Dermis microvascular lymphatic vessel endothelial cell (primary cell): ENCODE data around the gene RNASEH2A. TPM values are rescaled to one million over a fixed set of nuclear protein-coding genes. Genes with fewer than 3 reads are reported as not detected.
A peak's percentile ranks its signal among the peaks of the same experiment; 100 is the strongest.
"Not testable (repeated sequence)": the region's sequence is repeated elsewhere in the genome, so short reads cannot be mapped to it uniquely, and the experiment has no call there.

Experiments
- DNase-seq, 2 donors: peaks; one replicate each; pipeline versions ENCODE4 v3.0.0 to v3.0.0-alpha.2; 2010; ENCODE audit warnings: low read depth in 2 of 2
- total RNA-seq: library from RNA; depleted of rRNA; stranded (reverse); fragments of >200 nt; gene quantifications from 2 replicates; pipeline ENCODE4 v1.2.1, GENCODE V29; 2014

Gene RNASEH2A
- total RNA-seq, 1 donor from 2014 or later: 15.0 TPM

DNA sequence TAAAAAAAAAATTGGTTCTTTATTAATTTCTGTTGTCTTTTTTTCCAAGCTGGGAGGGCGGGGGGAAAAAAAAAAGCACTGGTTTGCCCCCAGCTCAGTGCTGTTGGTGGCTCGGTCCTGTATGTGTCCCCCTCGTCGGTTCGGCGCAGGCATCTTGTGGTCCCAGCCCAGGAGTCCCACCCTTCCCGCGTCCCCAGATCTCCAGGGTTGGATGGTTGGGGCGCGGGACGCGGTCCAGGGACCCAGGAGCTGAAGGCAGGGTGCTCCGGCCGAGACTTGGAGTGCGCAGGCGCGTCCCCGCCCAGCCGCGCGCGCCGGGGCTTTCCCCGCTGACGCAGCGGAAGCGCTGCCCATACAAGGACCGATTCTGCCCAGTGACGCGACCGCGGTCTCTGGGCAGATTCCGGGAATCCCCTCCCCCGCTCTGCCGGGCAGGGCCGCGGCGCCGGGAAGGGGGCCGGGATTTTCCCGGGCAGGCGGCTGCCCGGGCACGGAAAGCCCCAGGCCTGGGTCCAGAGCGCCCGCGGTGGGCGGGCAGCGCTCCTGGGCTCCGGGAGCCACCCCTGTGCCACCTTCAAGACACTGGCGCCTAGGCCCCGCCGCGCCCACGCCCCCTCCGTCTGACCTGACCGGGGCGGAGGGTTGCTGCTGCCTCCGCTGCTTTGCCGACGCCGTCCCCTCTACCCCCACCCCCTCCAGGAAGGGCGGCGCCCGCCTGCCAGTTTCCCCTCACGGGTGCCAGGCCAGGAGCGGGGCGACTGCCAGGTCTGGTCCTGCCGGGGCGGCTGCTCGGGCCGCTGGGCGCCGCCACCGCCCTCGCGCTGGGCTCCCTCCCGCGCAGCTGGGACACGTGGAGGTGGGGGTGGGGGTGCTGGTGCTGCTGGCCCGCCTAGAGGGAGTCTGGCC lies 12.8 kb upstream of the RNASEH2A start:
- DNase-seq: peak; percentile 88 to 95

DNA sequence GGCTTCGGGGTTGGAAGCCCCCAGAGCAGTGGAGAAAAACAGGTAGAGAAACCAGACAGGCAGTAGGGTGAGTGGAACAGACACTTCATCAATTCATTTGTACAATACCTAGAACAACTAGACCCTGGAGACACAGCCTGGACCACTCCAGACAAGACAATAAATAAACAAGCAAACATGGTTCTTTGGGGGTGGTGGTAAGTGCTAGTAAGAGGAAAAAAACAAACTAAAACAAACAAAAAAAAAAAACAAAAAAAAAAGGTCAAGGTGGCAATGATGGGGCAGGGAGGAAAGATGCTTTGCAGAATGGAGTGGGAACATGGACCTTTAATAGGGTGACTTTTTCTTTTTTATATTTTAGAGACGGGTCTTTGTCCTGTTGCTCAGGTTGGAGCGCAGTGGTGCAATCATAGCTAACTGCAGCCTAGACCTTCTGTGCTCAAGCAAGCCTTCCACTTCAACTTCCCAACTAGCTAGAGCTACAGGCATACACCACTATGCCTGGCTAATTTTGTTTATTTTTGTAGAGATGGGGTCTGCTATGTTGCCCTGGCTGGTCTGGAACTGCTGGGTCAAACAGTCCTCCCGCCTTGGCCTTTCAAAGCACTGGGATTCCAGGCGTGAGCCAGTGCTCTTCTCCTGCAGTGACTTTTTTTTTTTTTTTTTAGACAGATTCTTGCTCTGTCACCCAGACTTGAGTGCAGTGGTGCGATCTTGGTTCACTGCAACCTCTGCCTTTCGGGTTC lies 12.0 kb upstream of the RNASEH2A start:
- no peak for DNase-seq

DNA sequence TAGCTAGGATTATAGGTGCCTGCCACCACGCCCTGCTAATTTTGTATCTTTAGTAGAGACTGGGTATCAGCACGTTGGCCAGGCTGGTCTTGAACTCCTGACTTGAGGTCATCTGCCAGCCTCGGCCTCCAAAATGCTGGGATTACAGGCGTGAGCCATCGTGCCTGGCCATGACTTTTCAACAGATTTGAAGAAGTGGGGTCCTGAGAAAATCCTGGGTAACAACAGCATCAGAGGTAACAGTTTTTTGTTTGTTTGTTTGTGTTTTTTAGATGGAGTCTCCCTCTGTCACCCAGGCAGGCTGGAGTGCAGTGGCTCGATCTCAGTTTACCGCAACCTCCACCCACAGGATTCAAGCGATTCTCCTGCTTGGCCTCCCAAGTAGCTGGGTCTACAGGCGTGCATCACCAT lies 11.4 kb upstream of the RNASEH2A start:
- no peak for DNase-seq

DNA sequence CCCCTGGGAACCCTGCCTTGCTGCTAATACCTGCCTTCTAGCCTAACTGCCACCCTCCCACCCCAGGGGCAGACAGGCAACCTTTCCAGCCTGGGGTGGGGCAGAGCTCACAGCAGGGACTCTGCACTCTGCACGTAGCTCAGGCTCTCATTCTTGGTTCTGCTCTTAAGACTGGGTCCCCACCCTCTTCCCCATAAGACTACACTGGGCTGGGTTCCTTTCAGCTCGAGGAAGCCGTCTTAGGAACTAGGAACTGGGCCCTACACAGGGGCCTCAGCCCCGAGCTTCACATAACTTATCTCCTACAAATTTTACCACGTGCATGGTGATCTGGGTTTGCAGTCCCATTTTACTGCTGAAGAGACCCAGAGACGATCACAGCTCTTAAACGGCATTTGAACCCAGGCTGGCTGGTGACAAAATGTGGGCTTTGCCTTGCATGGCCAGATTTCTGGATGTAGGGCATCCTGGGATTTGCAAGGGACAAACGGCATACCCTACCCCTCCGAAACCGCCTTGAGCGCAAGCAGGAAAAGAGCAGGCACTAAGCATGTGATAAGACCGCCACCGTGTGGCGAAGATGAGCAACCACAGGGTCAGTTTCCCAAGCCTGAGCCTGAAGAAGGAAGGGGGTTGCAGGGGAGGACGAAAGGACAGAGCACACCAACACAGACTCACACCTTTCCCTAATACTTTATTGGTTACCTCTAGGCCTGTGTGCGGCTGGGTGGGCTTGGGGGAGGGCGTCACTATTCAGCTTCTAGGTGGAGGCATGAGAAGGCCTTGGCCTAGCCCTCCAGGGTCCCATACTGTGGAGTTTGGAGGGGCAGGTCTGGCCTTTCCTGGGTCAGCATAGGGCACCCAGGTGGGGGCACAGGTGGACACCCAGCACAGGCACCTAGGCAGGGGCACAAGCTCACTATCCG lies 10.0 kb upstream of the RNASEH2A start:
- peak in 1 of 2 donors; percentile 79 for DNase-seq

DNA sequence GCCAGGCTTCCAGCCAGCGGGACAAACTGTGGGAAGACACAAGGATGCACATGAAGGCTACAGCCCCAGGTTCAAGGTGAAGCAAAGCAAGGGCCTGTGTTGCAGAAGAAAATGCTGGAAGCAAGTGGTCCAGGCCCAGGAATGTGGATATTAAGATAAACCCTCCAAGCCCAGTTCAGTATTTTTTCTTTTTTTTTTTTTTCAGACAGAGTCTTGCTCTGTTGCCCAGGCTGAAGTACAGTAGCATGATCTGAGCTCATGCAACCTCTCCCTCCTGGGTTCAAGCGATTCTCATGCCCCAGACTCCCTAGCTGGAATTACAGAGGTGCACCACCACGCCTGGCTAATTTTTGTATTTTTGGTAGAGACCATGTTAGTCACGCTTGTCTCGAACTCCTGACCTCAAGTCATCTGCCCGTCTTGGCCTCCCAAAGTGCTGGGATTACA lies 9.2 kb upstream of the RNASEH2A start:
- DNase-seq: no peak

DNA sequence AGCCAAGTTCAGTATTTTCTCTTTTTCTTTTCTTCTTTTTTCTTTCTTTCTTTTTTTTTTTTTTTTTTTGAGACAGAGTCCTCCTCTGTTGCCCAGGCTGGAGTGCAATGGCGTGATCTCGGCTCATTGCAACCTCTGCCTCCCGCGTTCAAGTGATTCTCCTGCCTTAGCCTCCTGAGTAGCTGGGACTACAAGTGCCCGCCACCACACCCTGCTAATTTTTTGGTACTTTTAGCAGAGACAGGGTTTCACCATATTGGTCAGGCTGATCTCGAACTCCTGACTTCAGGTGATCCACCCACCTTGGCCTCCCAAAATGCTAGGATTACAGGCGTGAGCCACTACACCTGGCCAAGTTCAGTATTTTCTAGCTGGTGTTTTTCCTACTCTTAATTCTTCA lies 8.8 kb upstream of the RNASEH2A start:
- DNase-seq: not testable (repeated sequence)

DNA sequence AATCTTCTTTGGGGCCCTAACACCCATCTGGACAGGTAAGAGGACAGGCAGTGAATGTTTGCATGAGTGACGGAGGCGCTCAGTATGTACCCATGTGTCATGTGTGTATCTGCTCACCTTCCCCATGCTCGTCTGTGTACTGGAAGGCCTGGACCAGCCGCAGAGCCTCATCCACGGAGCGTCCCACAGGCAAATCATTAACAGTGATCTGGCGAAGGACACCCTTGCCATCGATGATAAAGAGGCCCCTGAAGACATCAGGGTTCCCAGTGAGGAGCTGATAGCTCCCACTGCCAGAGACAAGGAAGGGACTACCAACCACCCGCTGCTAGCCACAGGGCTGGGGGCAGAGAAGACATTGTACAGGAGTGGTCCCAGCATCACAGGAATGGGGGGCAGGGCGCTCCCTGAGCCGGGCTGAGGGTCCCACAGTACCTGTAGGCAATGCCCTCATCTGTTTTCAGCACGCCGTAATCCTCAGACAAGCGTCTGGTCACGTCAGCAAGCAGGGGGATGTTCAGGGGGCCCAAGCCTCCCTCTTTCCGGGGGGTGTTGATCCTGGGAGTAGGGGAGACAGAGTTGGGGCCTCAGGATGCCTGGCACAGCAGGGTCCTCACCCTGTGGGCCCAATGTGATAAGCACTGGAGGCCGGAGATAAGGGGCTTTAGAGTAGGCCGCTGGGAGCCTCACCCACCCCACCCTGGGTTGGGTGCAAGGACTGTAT lies 6.5 kb upstream of the RNASEH2A start:
- no peak for DNase-seq

DNA sequence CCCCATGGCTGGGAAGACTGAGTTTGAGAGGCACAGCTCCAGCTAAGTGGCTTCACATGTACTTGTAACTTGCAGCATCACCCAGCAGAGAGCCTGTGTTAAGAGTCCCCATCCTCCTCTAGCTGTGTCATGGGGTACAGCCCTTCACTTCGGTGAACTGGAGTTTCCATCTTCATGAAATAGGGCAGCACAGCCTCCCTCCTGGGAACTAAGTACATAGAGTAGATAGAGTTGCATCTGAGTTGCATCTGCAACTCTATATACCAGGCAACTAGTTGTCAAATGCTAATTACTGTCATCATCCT lies 6.0 kb upstream of the RNASEH2A start:
- no peak for DNase-seq

DNA sequence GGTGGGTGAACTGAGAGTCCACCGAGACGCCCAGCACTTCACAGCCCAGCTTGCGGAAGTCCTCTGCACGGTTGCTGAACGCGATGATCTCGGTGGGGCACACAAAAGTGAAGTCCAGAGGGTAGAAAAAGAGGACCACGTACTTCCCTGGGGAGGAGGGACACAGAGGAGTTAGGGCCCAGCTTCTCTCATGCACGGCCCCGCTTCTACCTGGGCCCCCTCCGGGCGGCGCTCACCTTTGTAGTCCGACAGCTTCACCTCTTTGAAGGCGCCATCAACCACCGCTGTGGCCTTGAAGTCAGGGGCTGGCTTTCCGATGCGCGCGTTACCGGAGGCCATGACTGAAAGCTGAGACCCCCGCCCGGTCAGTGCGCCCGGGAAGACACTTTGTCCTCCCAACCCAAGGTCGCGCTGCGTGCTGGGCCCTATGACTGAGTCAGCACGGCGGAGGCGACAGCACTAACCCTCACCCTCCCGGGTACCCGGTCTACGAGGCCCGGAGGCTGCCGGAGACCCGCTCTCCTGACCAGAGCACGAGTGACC lies 5.4 kb upstream of the RNASEH2A start:
- DNase-seq: no peak

DNA sequence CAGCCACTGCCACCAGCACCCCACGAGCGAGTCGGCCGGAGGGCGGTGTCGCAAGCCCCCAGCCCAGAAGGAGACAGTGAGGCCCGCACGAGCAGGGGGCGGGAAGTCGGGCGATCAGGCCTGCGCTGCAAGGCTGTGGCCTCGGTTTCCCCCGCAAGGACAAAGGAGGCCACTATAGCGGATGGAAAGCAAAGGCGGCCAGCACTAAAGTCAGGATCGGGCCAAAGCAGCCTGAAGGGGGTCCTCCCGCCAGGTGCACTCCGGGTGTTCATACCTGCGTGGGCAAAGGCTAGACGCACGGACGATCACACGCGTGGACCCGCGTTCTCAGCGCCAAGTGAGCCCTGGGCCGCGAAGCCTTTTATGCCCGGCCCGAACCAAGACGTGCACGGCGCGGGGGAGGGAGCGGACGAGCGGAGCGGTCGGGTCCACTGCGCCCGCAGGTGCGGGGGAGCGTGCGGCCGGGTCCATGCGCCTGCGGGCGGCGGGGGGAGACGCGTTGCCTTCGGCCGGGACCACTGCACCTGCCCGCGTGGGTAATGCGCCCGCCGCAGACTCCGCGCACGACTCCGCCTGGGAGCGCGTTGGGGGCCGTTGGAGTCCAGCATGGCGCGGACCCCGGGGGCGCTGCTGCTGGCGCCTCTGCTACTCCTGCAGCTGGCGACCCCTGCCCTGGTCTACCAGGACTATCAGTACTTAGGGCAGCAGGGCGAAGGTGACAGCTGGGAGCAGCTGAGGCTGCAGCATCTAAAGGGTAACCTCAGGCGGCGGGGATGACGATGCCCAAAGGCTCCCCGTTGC lies 4.7 kb upstream of the RNASEH2A start, which contains the start of the genes PRDX2 and THSD8:
Gene PRDX2 (minus strand): TSS at position 335 of the 801 bp plus-strand sequence. CDS start 539 bp downstream, outside the sequence.
Gene THSD8 (plus strand): TSS at position 604 of the 801 bp plus-strand sequence. CDS start 3 bp downstream, at position 607.
- peak in 1 of 2 donors; percentile 78 for DNase-seq

DNA sequence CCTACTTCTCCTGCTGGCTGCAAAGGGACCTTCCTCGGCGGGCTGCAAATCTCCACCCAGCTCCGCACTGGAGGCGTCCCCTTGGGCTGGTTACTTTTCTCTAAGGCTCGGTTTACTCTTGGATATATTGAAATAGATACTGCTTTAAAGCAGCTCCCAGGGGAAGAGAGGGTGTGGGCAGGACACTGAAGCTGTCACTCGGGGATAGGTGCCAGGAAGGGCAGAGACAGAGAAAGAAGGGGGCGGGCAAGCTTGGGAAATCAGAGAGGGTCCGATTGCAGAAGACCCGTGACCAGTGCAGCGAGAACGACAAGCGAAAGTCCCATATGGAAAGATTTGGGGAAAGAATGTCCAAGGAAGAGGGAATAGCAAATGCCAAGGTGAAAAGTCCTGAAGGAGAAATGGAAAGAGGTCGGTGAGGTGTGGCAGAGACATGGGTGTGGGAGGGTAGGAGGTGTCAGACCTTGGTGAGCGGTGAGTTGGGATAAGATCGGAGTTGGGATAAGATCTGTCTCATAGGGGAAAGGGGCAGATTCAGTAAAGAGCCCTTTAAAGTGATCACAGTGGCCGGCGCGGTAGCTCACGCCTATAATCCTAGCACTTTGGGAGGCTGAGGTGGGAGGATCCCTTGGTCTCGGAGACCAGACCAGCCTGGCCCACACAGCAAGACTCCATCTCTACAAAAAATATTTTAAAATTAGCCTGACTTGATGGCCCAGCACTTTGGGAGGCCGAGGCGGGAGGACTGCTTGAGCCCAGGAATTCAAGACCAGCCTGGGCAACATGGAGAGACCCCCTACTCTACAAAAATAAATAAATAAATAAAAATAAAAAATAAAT lies 3.9 kb upstream of the RNASEH2A start:
- DNase-seq: no peak

DNA sequence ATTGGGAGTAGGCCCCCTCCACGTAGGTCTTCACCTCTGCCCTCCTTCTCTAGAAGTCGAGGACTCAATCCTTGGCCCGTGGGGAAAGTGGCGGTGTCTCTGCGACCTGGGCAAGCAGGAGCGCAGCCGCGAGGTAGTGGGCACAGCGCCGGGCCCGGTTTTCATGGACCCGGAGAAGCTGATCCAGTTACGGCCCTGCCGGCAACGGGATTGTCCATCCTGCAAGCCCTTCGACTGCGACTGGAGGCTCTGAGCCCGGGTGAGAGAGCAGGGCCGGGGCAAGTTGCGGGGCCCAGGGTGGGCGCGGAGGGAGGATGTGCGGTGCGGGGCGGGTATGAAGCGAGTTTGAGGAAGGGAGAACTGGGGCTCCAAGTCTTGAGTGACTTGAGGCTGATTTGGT lies 2.3 kb upstream of the RNASEH2A start:
- DNase-seq: no peak

DNA sequence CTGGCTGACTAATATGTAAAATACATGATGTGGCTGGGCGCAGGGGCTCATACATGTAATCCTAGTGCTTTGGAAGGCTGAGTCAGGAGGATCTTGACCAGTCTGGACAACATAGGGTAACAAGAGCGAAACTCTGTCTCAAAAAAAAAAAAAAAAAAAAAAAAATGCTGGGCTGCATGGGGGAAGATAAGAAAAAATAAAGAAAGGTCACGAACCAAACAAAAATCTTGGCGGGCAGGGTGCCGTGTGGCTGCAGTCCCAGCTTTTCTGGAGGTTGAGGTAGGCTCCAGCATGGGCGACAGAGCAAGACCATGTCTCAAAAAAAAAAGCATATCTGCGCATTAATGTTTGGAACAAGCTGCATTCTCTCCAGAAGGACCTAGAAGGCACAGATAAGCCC lies 8.7 kb downstream of the RNASEH2A start:
- no peak for DNase-seq

DNA sequence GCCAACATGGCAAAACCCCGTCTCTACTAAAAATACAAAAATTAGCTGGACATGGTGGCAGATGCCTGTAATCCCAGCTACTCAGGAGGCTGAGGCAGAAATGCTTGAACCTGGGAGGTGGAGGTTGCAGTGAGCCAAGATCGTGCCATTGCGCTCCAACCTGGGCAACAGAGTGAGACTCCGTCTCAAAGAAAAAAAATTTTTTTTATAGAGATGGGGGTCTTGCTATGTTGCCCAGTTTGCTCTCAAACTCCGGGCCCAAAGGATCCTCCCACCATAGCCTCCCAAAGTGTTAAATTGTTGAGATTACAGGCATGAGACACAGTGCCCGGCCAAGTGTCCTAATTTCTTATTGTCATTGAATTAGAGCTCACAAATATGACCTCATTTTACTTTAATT lies 10.8 kb downstream of the RNASEH2A start:
- not testable (repeated sequence) for DNase-seq

DNA sequence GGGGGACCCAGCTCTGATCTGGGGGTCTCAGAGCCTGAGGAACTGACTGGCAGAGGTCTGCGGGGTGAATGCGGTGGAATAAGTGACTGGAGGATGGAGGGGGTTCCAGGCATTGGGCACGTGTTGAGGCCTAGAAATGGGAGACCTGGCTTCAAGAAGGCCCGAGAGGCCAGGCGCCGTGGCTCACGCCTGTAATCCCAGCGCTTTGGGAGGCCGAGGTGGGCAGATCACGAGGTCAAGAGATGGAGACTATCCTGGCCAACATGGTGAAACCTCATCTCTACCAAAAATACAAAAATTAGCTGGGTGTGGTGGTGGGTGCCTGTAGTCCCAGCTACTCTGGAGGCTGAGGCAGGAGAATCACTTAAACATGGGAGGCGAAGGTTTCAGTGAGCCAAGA lies 11.4 kb downstream of the RNASEH2A start:
- DNase-seq: not testable (repeated sequence)

DNA sequence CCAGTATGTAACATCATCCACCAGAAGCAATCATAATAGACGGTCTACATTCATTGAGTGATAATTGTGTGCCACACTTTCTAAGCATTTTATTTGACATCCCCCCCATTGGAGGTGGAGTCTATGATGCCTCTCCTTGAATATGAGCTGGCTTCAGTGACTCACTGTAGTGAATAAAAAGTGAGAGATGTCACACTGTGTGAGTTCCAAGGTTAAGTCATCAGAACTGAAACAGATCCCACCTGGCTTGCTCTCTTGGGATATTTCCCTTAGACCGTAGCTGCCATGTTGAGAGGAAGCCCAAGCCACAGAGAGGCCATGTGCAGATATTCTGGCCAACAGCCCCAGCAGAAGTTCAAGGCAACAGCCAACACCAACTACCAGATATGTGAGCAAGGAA lies 15.4 kb downstream of the RNASEH2A start:
- DNase-seq: no peak

DNA sequence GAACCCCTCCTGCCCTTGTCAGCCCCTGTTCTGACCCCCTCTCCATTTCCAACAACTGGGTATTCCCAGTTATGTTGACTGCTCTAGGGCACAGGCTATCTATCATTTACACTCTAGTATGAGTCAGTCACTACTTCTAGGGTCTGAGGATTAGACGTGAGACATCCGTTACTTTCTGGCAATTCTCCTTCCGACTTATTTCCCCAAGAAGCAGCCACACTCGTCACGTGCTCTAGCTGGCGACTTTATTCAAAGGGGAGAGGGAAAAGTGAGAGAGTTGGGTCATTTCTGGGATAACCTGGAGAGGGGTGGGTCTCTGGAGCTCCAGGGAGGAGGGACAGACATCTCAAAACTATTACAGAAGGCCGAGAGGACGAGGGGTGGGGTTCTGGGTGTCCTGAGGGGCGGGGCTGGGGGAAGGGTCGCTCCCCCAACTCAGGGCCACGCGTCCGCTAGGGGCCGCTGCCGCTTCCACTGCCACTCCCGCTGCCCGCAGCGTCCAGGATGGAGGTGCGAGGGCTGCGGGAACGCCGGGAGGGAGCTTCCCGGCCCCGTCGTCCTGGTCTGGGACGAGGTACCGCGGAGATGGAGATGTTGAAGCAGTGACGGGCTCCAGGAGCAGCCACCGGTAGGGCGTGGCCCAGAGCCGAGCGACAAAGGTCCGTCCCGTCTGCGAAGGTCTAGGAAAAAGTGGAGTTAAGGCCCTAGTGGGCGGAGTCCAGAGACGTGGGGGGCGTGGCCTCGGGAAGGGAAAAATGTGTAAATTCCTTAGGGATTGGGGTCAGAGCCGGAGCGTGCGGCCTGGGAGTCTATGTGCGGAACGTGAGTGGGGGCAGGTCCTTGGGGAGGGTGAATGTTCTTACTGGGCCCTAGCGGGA lies 19.1 kb downstream of the RNASEH2A start:
- DNase-seq: peak in 1 of 2 donors; percentile 28

DNA sequence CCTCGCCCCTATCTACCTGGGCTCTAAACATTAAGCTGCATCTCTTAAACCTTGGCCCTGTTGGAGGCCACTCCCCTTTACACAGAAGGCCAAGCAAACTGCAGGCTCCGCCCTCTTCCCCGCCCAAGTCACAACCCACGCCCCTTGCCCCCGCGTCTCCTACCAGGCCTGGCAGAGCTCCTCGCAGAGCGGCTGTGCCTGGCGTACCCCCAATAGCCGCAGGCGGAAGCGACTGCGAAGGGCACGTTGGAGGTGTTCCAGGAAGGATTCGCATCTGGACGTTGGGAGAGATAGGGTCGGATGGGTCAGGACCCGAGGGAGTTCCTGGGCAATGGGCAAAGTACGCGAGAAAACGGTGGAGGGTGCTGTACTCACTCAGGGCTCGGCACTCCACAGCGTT lies 22.1 kb downstream of the RNASEH2A start:
- DNase-seq: no peak
